Measurements from ENCODE around the gene KBTBD13.
A peak's percentile ranks its signal among the peaks of the same experiment; 100 is the strongest.
"Not testable (repeated sequence)": the region's sequence is repeated elsewhere in the genome, so short reads cannot be mapped to it uniquely, and the experiment has no call there.

Gene KBTBD13

DNA sequence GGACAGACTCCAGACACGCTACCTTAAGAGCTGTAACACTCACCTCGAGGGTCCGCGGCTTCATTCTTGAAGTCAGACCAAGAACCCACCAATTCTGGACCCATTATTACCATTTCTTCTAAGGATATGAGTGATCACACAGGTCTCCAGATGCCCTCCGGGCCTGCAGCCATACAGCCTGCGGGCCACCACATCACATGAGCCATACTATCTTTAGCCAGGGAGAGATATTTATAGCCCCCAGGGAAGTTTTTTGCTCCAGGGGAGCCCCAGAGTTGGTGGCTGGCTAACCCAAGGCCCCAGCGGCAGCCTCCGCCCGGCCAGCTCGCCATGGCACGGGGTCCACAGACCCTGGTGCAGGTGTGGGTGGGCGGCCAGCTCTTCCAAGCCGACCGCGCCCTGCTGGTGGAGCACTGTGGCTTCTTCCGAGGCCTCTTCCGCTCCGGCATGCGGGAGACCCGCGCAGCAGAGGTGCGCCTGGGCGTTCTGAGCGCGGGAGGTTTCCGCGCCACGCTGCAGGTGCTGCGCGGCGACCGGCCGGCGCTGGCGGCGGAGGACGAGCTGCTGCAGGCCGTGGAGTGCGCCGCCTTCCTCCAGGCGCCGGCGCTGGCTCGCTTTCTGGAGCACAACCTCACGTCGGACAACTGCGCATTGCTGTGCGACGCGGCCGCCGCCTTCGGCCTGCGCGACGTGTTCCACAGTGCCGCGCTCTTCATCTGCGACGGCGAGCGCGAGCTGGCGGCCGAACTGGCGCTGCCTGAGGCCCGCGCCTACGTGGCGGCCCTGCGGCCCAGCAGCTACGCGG is at the start of gene KBTBD13:
Gene KBTBD13, plus strand, starts transcription at position 261 of the 805 bp plus-strand sequence. Its CDS starts 70 bp downstream, at position 331.
- no peak for DNase-seq (ENCODE audit: low spot score)

DNA sequence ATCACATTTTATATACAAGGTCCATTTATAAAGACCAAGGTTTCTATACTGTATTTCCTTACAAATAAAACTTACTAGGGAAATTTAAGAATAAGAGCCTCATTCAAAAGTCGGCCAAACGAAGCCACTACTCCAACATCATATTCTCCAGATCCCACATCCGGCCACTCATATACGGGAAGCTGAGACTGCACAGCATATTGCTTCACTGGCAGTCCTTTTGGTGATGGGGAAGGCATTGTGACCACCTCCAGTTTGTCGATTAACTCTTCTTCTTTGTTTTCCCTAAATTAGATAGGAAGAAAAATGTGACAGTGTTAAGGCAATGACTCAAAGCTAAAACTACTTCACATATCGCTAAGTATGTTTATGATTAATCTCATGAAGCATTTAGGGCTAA is 49.8 kb upstream of the KBTBD13 start:
- no peak for DNase-seq (ENCODE audit: low spot score)

GRCh38 chr15:65027593-65027992 is 49.0 kb upstream of the KBTBD13 start:
- DNase-seq (ENCODE audit: low spot score) = no peak

GRCh38 chr15:65028338-65028737 is 48.2 kb upstream of the KBTBD13 start:
- DNase-seq (ENCODE audit: low spot score) = no peak

- peak; percentile 100 for DNase-seq (ENCODE audit: low spot score)
Measured at GRCh38 chr15:65028921-65029735, 47.4 kb upstream of the KBTBD13 start, which contains the start of gene MTFMT. TSS of gene MTFMT (minus strand) at chr15:65029639. CDS start at chr15:65029613, 26 bp downstream.

GRCh38 chr15:65029736-65030208 is 46.8 kb upstream of the KBTBD13 start:
- no peak for DNase-seq (ENCODE audit: low spot score)

GRCh38 chr15:65032801-65033537 is 43.6 kb upstream of the KBTBD13 start:
- DNase-seq (ENCODE audit: low spot score) = peak; percentile 73

DNA sequence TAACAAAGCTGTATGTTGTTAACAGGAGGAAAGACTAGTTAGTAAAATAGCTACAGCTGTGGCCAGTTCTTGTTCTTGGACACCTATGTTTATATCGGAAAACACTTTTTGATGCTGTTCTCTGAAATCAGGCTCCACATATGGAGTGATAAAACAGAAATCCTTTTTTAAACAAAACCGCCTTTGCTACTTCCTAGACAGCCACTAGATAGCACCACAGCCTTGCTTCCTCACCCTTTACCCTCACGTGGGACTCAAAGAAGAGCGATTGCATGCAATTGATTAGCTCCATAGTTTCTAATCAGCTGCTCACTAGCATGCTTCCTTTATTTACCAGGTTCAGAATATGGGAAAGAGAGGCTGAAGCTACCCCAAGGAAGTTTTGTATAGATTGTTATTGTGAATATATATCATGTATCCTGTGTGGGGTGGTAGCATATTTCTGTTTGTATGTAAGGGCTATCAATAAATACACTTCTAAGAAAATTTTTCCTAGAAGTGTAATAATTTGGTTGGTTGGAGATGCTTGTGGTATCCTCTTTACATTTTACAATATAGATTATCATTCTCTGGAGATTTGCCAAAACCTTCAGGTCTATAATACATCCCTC is 42.8 kb upstream of the KBTBD13 start:
- peak; percentile 50 for DNase-seq (ENCODE audit: low spot score)

- no peak for DNase-seq (ENCODE audit: low spot score)
Measured at GRCh38 chr15:65034719-65035118, 41.8 kb upstream of the KBTBD13 start.

DNA sequence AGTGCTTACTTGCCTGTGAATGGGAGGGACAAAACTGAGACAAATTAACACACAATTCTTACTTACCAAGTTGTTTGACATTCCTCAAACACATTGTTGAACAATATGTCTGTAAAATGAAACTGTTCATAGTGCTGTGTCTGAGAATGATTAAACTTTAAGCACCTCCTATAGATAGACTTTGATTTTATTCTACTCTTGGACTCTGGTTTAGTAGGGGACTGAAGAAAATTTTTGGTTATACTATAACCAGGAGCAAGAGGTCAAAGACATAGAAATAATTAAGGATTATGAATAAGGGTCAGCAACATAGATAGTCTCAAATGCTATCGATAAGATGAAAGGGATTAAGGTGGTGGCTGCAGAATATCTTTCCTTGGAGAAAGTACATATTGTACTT is 39.2 kb upstream of the KBTBD13 start:
- DNase-seq (ENCODE audit: low spot score) = no peak

- no peak for DNase-seq (ENCODE audit: low spot score)
Measured at GRCh38 chr15:65038428-65038827, 38.1 kb upstream of the KBTBD13 start.

- no peak for DNase-seq (ENCODE audit: low spot score)
Measured at GRCh38 chr15:65038836-65039235, 37.7 kb upstream of the KBTBD13 start.

- DNase-seq (ENCODE audit: low spot score) = no peak
Measured at GRCh38 chr15:65040461-65040860, 36.1 kb upstream of the KBTBD13 start.

GRCh38 chr15:65041787-65042186 is 34.8 kb upstream of the KBTBD13 start:
- DNase-seq (ENCODE audit: low spot score) = no peak

GRCh38 chr15:65042776-65043327 is 33.7 kb upstream of the KBTBD13 start:
- no peak for DNase-seq (ENCODE audit: low spot score)

DNA sequence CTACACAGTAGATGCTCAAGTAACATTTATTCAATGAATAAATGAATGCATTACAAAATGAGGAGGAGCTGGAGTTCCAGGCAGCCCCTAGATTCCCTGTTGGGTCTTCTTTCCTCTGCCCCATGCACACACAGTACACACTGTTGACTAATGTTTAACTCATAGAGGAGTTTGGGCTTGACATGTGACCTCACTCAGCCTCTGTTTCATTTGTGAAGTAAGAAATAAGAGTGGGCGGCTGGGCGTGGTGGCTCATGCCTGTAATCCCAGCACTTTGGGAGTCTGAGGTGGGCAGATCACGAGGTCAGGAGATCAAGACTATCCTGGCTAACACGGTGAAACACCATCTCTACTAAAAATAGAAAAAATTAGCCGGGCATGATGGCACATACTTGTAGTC is 32.3 kb upstream of the KBTBD13 start:
- DNase-seq (ENCODE audit: low spot score) = not testable (repeated sequence)

DNA sequence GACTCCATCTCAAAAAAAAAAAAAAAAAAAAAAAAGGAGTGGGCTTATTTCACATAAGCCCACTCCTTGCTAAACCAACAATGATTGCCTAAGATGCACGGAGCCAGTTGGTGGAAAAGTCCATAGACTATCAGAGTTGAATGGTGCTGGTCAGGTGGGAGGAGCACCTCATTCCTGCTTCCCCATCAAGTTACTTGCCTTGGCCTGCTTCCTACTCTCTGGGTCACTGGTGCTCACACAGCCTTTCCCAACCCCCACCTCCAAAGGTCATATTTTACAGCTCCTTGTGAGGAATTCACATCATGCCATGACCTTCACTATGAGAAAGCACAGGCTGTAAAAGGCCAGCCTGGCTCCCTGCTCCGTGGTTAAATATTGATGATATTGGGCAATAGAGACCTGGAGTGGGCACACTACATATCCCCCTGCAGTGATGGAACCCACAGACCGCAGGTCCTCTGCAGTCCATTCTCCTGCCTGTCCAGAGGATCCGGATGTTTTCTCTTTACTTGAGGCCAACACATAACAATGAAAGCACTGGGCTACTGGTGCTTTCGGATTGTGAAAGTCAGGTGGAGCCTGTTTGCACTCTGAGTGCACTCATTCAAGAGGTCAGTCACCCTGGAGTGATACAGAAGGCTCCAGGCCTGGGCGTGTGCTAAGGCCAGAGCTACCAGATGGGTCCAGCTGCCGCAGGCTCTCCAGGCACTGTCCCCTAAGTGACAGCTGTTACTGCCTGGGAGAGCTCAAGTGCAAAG is 31.6 kb upstream of the KBTBD13 start, which contains the start of gene SLC51B:
Gene SLC51B, plus strand, starts transcription at position 664 of the 758 bp plus-strand sequence. CDS start 4,618 bp downstream, outside the sequence.
- DNase-seq (ENCODE audit: low spot score) = no peak

DNA sequence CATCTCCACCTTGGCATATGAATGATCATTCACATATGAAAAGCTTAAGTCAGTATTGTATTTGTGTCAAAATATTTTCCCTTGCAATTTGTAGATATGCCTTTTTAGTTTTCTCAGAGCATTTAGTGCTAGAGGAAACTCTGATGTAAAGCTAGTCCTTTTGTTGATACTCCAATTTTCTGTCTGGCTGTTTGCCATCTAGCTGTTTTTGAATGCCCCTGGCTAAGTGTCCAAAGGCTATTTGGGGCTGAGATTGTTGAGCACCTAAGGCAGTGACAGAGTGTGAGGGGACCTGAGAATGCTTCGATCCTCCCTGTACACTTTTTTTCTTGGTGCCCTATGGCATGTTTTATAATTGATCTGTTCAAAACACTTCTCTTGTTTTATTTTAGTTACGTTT is 28.3 kb upstream of the KBTBD13 start:
- no peak for DNase-seq (ENCODE audit: low spot score)

DNA sequence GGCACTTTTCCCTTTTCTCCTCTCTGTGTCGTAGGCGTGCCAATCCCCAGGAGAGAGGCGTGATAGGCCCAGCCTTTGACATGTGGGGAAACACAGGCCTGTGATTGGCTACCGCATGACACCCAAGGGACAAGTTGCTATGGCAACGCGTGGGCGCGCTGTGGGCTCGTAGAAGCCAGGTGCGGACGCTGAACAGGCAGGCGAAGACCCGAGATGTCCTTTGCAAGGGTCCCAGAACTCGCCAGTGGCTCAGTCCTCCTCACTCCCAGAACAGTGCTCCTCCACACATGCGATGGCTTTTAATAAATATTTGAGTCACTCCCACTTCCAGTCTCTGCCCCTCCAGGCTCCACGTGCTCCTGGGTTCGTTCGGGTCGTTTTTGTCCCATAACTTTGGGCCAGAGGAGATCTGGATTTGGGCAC is 27.1 kb upstream of the KBTBD13 start:
- peak; percentile 99 for DNase-seq (ENCODE audit: low spot score)

DNA sequence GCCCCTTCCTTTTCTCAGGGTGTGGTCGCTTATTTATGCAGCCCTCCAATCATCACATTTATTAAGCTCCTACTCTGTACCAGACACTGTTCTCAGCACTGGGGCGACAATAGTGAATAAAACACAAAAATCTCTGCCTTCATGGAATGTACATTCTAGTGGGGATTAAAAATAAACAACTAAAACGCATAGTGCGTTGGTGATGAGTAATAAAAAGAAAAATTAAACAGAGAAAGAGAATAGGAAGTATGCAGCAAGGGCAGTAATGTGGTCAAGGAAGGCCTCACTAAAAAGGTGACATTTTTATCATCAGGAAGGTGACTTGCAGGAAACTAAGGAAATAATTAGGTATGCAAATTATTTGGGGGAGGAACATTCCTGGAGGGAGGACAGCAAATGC is 26.3 kb upstream of the KBTBD13 start:
- no peak for DNase-seq (ENCODE audit: low spot score)

All from iPS-NIHi11 (cell line).